ENCODE data around the gene PTCRA. TPM values are rescaled to one million over a fixed set of nuclear protein-coding genes. Genes with fewer than 3 reads are reported as not detected.
A peak's percentile ranks its signal among the peaks of the same experiment; 100 is the strongest.

Gene PTCRA
- total RNA-seq, 2 donors from 2014 or later: not detected

- no peak overlapping the region for H3K27ac ChIP-seq
- no peaks in the 10 kb centered on the region for H3K9me3 ChIP-seq
- H3K4me1 ChIP-seq: peaks cover 26% of the 10 kb centered on the region
- DNase-seq (no peak), ATAC-seq (no peak)
- H3K36me3 ChIP-seq (replicated peaks in 1 of 2; ENCODE audit: insufficient read depth in 1 of 2, low read depth in 2 of 2): no peaks in the 10 kb centered on the region
- H3K4me3 ChIP-seq: no peak overlapping the region
- TF ChIP-seq, protein P1, sequence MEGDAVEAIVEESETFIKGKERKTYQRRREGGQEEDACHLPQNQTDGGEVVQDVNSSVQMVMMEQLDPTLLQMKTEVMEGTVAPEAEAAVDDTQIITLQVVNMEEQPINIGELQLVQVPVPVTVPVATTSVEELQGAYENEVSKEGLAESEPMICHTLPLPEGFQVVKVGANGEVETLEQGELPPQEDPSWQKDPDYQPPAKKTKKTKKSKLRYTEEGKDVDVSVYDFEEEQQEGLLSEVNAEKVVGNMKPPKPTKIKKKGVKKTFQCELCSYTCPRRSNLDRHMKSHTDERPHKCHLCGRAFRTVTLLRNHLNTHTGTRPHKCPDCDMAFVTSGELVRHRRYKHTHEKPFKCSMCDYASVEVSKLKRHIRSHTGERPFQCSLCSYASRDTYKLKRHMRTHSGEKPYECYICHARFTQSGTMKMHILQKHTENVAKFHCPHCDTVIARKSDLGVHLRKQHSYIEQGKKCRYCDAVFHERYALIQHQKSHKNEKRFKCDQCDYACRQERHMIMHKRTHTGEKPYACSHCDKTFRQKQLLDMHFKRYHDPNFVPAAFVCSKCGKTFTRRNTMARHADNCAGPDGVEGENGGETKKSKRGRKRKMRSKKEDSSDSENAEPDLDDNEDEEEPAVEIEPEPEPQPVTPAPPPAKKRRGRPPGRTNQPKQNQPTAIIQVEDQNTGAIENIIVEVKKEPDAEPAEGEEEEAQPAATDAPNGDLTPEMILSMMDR (IDR thresholded peaks at IDR 0.05): no peak
- no peak for TF ChIP-seq POLR2A (IDR thresholded peaks at IDR 0.05)
- intact Hi-C loops (cut with DNase I): no loop called here
- WGBS, 2 donors: 95 to 97% methylated on average over 10 of the region's 10 CpGs
- no peaks in the 10 kb centered on the region for H3K27me3 ChIP-seq
Measured at GRCh38 chr6:42904467-42904866, 11.4 kb upstream of the PTCRA start.

DNA sequence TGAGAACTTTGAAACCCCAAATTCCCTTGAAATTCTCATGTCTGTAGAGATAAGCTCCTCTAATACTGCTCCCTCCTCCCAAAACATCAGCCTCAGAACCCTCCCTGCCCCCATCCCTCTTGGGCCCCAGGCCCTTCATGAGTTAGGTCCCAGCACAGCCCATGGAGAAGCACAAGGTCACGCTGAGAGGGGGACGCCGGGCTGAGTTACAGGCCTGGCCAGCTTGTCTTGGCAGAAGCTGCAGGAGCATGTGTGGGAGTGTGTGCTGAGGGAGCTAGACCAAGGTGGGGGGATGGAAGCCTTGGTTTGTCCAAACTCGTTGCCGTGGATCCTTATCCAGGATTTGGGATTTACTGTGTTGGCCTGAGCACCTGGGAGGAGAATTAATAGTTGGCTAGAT is 8.5 kb upstream of the PTCRA start:
- Histone ChIP-seq H3K4me3 (no peak overlapping the region), H3K27me3 (no peaks in the 10 kb centered on the region), H3K9me3 (no peaks in the 10 kb centered on the region), H3K27ac (no peak overlapping the region), H3K36me3 (replicated peaks in 1 of 2; ENCODE audit: insufficient read depth in 1 of 2, low read depth in 2 of 2) (no peaks in the 10 kb centered on the region), H3K4me1 (peaks cover 23% of the 10 kb centered on the region)
- intact Hi-C loops (cut with DNase I): loop anchor here (5.0 kb wide), 1 partner anchor 235 kb away; no protein-coding TSS in a partner anchor
- DNase-seq (no peak), ATAC-seq (no peak)
- TF ChIP-seq POLR2A (IDR thresholded peaks at IDR 0.05): no peak
- TF ChIP-seq, protein P1 (IDR thresholded peaks at IDR 0.05): no peak
- WGBS, 2 donors: 30 to 35% methylated on average over 5 of the region's 5 CpGs

DNA sequence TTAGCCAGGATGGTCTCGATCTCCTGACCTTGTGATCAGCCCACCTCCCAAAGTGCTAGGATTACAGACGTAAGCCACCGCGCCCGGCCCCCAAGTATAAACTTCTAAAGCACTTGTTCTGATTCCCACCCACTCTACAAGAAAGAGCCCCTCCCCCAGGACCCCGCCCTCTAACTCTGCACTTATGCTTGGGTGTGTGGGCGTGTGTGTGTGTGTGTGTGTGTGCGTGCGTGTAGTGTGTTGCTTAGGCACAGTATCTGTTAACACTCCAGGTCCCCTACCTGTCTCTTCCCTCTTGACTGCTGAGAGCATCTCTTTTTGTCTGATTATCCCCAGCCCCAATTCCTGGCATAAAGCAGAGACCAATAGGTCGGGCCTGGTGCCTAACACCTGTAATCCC is 6.0 kb upstream of the PTCRA start:
- peaks cover 9% of the 10 kb centered on the region for H3K4me1 ChIP-seq
- no peak for ATAC-seq
- no peak for DNase-seq
- WGBS, 2 donors: 82 to 91% methylated on average over 10 of the region's 10 CpGs
- H3K4me3 ChIP-seq: no peak overlapping the region
- H3K27me3 ChIP-seq: no peaks in the 10 kb centered on the region
- H3K36me3 ChIP-seq (replicated peaks in 1 of 2; ENCODE audit: insufficient read depth in 1 of 2, low read depth in 2 of 2): no peaks in the 10 kb centered on the region
- H3K9me3 ChIP-seq: no peaks in the 10 kb centered on the region
- intact Hi-C loops (cut with DNase I): loop anchor here (5.0 kb wide), 1 partner anchor 232 kb away; no protein-coding TSS in a partner anchor
- TF ChIP-seq, protein P1 (IDR thresholded peaks at IDR 0.05): no peak
- TF ChIP-seq POLR2A (IDR thresholded peaks at IDR 0.05): no peak
- H3K27ac ChIP-seq: no peak overlapping the region

DNA sequence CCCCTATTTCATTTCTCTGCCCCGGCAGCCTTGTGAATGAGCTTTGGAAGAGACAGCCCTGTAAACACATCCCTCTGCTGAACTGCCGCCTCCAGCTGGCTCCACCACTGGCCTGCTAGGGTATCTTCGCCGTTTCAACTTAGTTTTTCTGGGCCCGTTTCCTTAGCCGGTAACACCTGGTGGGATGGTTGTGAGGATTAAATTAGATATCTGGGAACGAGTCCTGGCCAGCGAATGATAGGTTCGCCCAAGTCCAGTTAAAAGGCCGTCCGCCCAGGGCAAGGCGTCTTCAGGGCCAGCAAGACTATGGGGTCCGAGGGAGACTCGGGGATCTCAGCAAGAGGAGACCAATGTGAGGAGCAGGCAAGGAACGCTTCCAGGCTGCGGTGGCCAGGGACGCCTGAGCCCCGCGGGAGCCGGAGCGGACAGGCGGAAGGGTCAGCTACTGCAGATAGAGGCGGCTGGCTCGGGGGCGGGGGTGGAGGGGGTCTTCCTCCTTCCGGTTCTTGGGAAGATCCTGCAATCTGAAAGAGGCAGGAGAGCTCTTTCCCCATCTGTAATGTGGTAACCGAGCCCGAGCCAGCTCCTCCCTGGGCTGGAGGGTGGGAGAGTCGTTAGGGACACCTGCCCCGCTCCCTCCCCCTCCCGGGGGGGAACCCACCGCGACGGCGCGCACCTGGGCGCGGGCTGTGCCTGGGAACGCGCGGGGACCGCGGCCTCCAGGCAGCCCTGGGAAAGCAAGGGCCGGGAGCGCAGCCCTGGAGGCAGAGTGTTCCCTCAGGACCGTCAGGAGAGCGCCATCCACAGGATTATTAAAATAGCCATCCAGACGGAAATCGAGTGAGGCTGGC is 4.5 kb upstream of the PTCRA start:
- peak in 1 of 4 donors; percentile 31 for DNase-seq
- Histone ChIP-seq H3K4me1 (peaks cover 9% of the 10 kb centered on the region), H3K27me3 (no peaks in the 10 kb centered on the region), H3K4me3 (no peak overlapping the region), H3K9me3 (no peaks in the 10 kb centered on the region), H3K36me3 (replicated peaks in 1 of 2; ENCODE audit: insufficient read depth in 1 of 2, low read depth in 2 of 2) (no peaks in the 10 kb centered on the region), H3K27ac (peak overlapping the region in 2 of 4 donors; percentile 23 to 38)
- WGBS, 2 donors: 21 to 41% methylated on average over 31 to 49 of the region's 49 CpGs
- no peak for TF ChIP-seq POLR2A (IDR thresholded peaks at IDR 0.05)
- TF ChIP-seq, protein P1 (IDR thresholded peaks at IDR 0.05): no peak
- ATAC-seq: peak; percentile 45
- intact Hi-C loops (cut with DNase I): no loop called here

Data from body of pancreas (tissue), 4 donors.